ENCODE data around the gene ZNF646.

Gene ZNF646

GRCh38 chr16:31080035-31080629 is 5.9 kb downstream of the ZNF646 start:
- no peaks in the 10 kb centered on the region for H3K27me3 ChIP-seq (ENCODE audit: insufficient read depth, poor library complexity, severe bottlenecking)
- H3K4me3 ChIP-seq (replicated peaks; ENCODE audit: insufficient read depth, low read length), result peak overlapping the region; percentile 22
- TF ChIP-seq SPI1 (IDR thresholded peaks at IDR 0.05; ENCODE audit: borderline replicate concordance, low read depth) (no peak), POLR2AphosphoS5 (IDR thresholded peaks at IDR 0.05; ENCODE audit: low read depth) (peak; percentile 51; the same call in 1 of the 2 replicates), CTCF (IDR thresholded peaks at IDR 0.05; ENCODE audit: insufficient read depth, low read length) (no peak), GABPA (IDR thresholded peaks at IDR 0.05; ENCODE audit: low read depth) (no peak)
- peak overlapping the region; percentile 72 for H3K27ac ChIP-seq (replicated peaks)
- no peak for DNase-seq (ENCODE audit: low read depth in 1 of 2, low spot score in 1 of 2)

DNA sequence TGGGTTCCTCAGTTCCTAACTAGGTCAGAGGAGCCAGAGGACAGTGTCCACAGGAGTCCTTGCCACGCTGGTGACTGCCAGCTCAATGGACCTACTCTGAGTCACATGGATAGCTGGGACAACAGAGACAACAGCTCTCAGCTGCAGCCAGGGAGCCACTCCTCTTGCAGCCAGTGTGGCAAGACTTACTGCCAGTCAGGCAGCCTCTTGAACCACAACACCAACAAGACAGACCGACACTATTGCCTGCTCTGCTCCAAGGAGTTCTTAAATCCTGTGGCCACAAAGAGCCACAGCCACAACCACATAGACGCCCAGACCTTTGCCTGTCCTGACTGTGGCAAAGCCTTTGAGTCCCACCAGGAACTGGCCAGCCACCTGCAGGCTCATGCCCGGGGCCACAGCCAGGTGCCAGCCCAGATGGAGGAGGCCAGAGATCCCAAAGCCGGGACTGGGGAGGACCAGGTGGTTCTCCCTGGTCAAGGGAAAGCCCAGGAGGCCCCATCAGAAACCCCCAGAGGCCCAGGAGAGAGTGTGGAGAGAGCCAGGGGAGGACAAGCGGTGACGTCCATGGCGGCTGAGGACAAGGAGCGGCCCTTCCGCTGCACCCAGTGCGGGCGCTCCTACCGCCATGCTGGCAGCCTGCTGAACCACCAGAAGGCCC is 6.7 kb downstream of the ZNF646 start:
- no peak for TF ChIP-seq CTCF (IDR thresholded peaks at IDR 0.05; ENCODE audit: insufficient read depth, low read length)
- peak; percentile 48; the same call in 1 of the 2 replicates for TF ChIP-seq POLR2AphosphoS5 (IDR thresholded peaks at IDR 0.05; ENCODE audit: low read depth)
- Histone ChIP-seq H3K27me3 (ENCODE audit: insufficient read depth, poor library complexity, severe bottlenecking) (no peaks in the 10 kb centered on the region), H3K27ac (replicated peaks) (peak overlapping the region; percentile 72; the same call in 1 of the 2 replicates), H3K4me3 (replicated peaks; ENCODE audit: insufficient read depth, low read length) (no peak overlapping the region)
- DNase-seq (ENCODE audit: low read depth in 1 of 2, low spot score in 1 of 2), result peak in 1 of 2 experiments; percentile 61

DNA sequence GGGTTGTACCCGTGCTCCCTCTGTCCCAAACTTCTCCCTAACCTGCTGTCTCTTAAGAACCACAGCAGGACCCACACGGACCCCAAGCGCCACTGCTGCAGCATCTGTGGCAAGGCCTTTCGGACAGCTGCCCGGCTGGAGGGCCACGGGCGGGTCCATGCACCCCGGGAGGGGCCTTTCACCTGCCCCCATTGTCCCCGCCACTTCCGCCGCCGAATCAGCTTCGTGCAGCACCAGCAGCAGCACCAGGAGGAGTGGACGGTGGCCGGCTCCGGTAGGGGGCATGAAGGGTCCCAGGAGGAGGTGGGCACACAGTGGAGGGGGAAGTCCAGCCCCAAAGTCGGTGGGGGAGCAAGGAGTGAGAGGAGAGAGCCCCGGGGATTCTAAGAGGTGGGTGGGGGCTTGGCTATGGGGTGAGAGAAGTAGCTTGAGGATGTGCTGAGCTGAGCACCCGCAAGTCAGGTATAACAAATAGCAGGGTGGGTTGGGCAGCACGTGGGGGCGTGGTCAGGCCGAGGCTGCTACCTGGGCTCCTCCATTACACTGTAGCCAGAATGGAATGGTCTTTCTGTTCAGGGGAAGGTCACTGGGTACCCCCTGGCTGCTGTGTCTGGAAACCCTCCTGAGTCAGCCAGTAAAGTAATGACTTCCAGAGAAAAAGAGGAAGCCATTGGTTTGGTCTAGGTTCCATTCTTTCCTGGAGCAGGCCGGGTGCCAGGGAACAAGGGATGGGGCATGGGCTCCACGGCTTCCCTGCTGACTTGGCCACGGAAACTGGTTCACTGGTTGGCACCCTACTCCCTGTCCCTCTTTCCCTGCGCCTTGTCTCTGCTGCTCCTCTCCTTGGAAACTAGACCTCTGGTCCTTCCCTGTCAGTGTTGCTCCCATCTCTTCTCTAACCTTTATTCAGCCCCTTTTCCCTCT is 7.5 kb downstream of the ZNF646 start:
- Histone ChIP-seq H3K4me3 (replicated peaks; ENCODE audit: insufficient read depth, low read length) (no peak overlapping the region), H3K27ac (replicated peaks) (no peak overlapping the region), H3K27me3 (ENCODE audit: insufficient read depth, poor library complexity, severe bottlenecking) (no peaks in the 10 kb centered on the region)
- TF ChIP-seq POLR2AphosphoS5 (IDR thresholded peaks at IDR 0.05; ENCODE audit: low read depth) (peak; percentile 12; the same call in 1 of the 2 replicates), CTCF (IDR thresholded peaks at IDR 0.05; ENCODE audit: insufficient read depth, low read length) (no peak), SPI1 (IDR thresholded peaks at IDR 0.05; ENCODE audit: borderline replicate concordance, low read depth) (peak; percentile 89)
- no peak for DNase-seq (ENCODE audit: low read depth in 1 of 2, low spot score in 1 of 2)

- Histone ChIP-seq H3K27me3 (ENCODE audit: insufficient read depth, poor library complexity, severe bottlenecking) (no peaks in the 10 kb centered on the region), H3K4me3 (replicated peaks; ENCODE audit: insufficient read depth, low read length) (no peak overlapping the region), H3K27ac (replicated peaks) (no peak overlapping the region)
- DNase-seq (ENCODE audit: low read depth in 1 of 2, low spot score in 1 of 2), result no peak
- no peak for TF ChIP-seq SPI1 (IDR thresholded peaks at IDR 0.05; ENCODE audit: borderline replicate concordance, low read depth)
- TF ChIP-seq POLR2AphosphoS5 (IDR thresholded peaks at IDR 0.05; ENCODE audit: low read depth), result no peak
- TF ChIP-seq CTCF (IDR thresholded peaks at IDR 0.05; ENCODE audit: insufficient read depth, low read length), result no peak
- no peak for TF ChIP-seq GABPA (IDR thresholded peaks at IDR 0.05; ENCODE audit: low read depth)
- TF ChIP-seq, protein P1, sequence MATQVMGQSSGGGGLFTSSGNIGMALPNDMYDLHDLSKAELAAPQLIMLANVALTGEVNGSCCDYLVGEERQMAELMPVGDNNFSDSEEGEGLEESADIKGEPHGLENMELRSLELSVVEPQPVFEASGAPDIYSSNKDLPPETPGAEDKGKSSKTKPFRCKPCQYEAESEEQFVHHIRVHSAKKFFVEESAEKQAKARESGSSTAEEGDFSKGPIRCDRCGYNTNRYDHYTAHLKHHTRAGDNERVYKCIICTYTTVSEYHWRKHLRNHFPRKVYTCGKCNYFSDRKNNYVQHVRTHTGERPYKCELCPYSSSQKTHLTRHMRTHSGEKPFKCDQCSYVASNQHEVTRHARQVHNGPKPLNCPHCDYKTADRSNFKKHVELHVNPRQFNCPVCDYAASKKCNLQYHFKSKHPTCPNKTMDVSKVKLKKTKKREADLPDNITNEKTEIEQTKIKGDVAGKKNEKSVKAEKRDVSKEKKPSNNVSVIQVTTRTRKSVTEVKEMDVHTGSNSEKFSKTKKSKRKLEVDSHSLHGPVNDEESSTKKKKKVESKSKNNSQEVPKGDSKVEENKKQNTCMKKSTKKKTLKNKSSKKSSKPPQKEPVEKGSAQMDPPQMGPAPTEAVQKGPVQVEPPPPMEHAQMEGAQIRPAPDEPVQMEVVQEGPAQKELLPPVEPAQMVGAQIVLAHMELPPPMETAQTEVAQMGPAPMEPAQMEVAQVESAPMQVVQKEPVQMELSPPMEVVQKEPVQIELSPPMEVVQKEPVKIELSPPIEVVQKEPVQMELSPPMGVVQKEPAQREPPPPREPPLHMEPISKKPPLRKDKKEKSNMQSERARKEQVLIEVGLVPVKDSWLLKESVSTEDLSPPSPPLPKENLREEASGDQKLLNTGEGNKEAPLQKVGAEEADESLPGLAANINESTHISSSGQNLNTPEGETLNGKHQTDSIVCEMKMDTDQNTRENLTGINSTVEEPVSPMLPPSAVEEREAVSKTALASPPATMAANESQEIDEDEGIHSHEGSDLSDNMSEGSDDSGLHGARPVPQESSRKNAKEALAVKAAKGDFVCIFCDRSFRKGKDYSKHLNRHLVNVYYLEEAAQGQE (IDR thresholded peaks at IDR 0.05; ENCODE audit: insufficient replicate concordance, low read depth), result no peak
Observed at GRCh38 chr16:31082368-31083045, 8.3 kb downstream of the ZNF646 start.
